Measurements from ENCODE around the gene POLR3H. TPM values are rescaled to one million over a fixed set of nuclear protein-coding genes. Genes with fewer than 3 reads are reported as not detected.

POLR3H gene
- total RNA-seq, 1 donor from 2014 or later, result 43.7 TPM

GRCh38 chr22:41528132-41528766 lies 16.0 kb downstream of the POLR3H start:
- Histone ChIP-seq H3K27ac (no peak overlapping the region), H3K9me3 (no peaks in the 10 kb centered on the region), H3K4me3 (no peak overlapping the region), H3K4me1 (peaks cover 26% of the 10 kb centered on the region), H3K27me3 (no peaks in the 10 kb centered on the region), H3K36me3 (peaks cover 82% of the 10 kb centered on the region)
- intact Hi-C loops (cut with DNase I), result loop anchor here (5.0 kb wide), 1 partner anchor 126 kb away; no protein-coding TSS in a partner anchor
- DNase-seq, result no peak
- no peak for ATAC-seq
- TF ChIP-seq CTCF (IDR thresholded peaks at IDR 0.05), result no peak

GRCh38 chr22:41526830-41527799 lies 17.2 kb downstream of the POLR3H start:
- no peak overlapping the region for H3K4me3 ChIP-seq
- peaks cover 86% of the 10 kb centered on the region for H3K36me3 ChIP-seq
- peak; percentile 47 for ATAC-seq
- intact Hi-C loops (cut with DNase I), result loop anchor here (5.0 kb wide), 1 partner anchor 125 kb away; no protein-coding TSS in a partner anchor
- no peaks in the 10 kb centered on the region for H3K27me3 ChIP-seq
- peak; percentile 84 for TF ChIP-seq CTCF (IDR thresholded peaks at IDR 0.05)
- DNase-seq, result no peak
- H3K9me3 ChIP-seq, result no peaks in the 10 kb centered on the region
- H3K4me1 ChIP-seq, result peaks cover 28% of the 10 kb centered on the region
- peak overlapping the region; percentile 44 for H3K27ac ChIP-seq

- Histone ChIP-seq H3K36me3 (peaks cover 81% of the 10 kb centered on the region), H3K4me1 (peaks cover 28% of the 10 kb centered on the region), H3K9me3 (no peaks in the 10 kb centered on the region), H3K27me3 (no peaks in the 10 kb centered on the region), H3K4me3 (no peak overlapping the region), H3K27ac (peak overlapping the region; percentile 44)
- no peak for TF ChIP-seq CTCF (IDR thresholded peaks at IDR 0.05)
- intact Hi-C loops (cut with DNase I), result loop anchor here (5.0 kb wide), 1 partner anchor 124 kb away; no protein-coding TSS in a partner anchor
- no peak for DNase-seq
- ATAC-seq, result no peak
Measured at GRCh38 chr22:41526226-41526829, 17.9 kb downstream of the POLR3H start.

- Histone ChIP-seq H3K36me3 (peaks cover 74% of the 10 kb centered on the region), H3K9me3 (no peaks in the 10 kb centered on the region), H3K4me1 (peaks cover 28% of the 10 kb centered on the region), H3K4me3 (no peak overlapping the region), H3K27ac (peak overlapping the region; percentile 44), H3K27me3 (no peaks in the 10 kb centered on the region)
- ATAC-seq, result no peak
- no peak for DNase-seq
- no peak for TF ChIP-seq CTCF (IDR thresholded peaks at IDR 0.05)
- intact Hi-C loops (cut with DNase I), result loop anchor here (5.0 kb wide), 1 partner anchor 123 kb away; no protein-coding TSS in a partner anchor
Measured at GRCh38 chr22:41525450-41526225, 18.6 kb downstream of the POLR3H start.
